GM12892 (cell line): ENCODE data around the gene TDRD5.
"Not testable (repeated sequence)": the region's sequence is repeated elsewhere in the genome, so short reads cannot be mapped to it uniquely, and the experiment has no call there.

Experiments used
- DNase-seq: peaks from one replicate; pipeline ENCODE4 v3.0.0; 2011; ENCODE audit not compliant: insufficient read length
- FAIRE-seq: peaks from 2 replicates; lab custom pipeline; 2011; peaks lifted over from hg19 to GRCh38; lab: Jason Lieb, UNC
- POLR2A ChIP-seq: IDR thresholded peaks from 2 replicates; pipeline ENCODE4 v1.6.1; 2011; ENCODE audit warnings: low read depth, low read length, control low read depth
- POLR2AphosphoS5 ChIP-seq: IDR thresholded peaks from 2 replicates; pipeline ENCODE4 v1.6.1; 2011; ENCODE audit warnings: low read depth, low read length, control low read depth
- TAF1 ChIP-seq: IDR thresholded peaks from 2 replicates; pipeline ENCODE4 v1.6.1; 2011; ENCODE audit warnings: low read depth, mild to moderate bottlenecking, control low read depth, low read length, borderline replicate concordance

The TDRD5 gene

GRCh38 chr1:179630719-179631118 lies 39.1 kb downstream of the TDRD5 start:
- DNase-seq (no peak), FAIRE-seq (no peak)

DNA sequence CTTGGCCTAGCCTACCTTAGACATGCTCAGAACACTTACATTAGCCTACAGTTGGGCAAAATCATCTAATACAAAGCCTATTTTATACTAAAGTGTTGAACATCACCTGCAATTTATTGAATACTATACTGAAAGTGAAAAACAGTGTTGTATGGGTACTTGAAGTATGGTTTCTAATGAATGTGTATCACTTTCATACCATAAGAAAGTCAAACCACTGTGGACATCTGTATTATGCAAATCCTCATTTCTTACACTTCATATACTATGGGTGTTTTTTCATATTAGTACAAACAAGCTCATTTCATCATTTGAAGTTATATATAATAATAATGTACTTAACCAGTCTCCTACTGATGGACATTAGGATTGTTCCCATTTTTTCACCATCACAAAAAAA lies 41.2 kb downstream of the TDRD5 start:
- no peak for FAIRE-seq
- no peak for DNase-seq
- TF ChIP-seq POLR2A = no peak
- no peak for TF ChIP-seq TAF1
- no peak for TF ChIP-seq POLR2AphosphoS5

More at GRCh38 chr1:179630719-179631118, 39.1 kb downstream of the TDRD5 start:
- TF ChIP-seq POLR2AphosphoS5 (no peak), TAF1 (no peak)

DNA sequence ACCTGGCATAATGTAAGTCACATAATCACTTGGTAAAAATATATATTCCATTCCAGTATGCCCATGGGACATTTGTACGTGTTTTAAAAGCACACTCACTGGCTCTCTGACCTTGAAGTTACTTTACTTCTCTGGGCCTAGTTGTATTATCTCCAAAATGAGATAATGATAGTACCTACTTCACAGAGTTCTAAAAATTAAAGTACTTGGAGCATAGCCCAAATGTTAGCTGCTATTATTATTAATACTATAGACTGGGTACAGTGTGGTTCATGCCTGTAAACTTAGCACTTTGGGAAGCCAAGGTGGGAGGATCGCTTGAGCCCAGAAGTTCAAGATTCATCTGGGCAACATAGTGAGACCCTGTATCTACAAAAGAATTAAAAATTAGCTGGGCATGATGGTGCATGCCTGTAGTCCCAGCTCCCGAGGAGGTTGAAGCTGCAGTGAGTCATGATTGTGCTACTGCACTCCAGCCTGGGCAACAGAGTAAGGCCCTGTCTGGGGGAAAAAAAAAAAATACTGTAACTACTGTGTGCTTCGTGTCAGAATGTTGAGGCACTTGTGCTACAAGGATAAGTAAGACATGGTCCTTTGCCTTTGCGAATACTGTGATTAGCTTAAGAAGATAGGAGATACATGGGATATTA lies 45.7 kb downstream of the TDRD5 start:
- no peak for FAIRE-seq
- TF ChIP-seq POLR2AphosphoS5 (no peak), POLR2A (no peak), TAF1 (no peak)
- DNase-seq = no peak

- no peak for DNase-seq
- FAIRE-seq = no peak
- TF ChIP-seq TAF1 (no peak), POLR2AphosphoS5 (no peak), POLR2A (no peak)
Observed at GRCh38 chr1:179661018-179661417, 69.4 kb downstream of the TDRD5 start.

- DNase-seq (no peak), FAIRE-seq (no peak)
- TF ChIP-seq TAF1 (no peak), POLR2A (no peak), POLR2AphosphoS5 (no peak)
Observed at GRCh38 chr1:179663810-179664209, 72.2 kb downstream of the TDRD5 start.

- no peak for FAIRE-seq
- TF ChIP-seq POLR2AphosphoS5 (no peak), POLR2A (no peak), TAF1 (no peak)
Observed at GRCh38 chr1:179677882-179678281, 86.2 kb downstream of the TDRD5 start.

DNA sequence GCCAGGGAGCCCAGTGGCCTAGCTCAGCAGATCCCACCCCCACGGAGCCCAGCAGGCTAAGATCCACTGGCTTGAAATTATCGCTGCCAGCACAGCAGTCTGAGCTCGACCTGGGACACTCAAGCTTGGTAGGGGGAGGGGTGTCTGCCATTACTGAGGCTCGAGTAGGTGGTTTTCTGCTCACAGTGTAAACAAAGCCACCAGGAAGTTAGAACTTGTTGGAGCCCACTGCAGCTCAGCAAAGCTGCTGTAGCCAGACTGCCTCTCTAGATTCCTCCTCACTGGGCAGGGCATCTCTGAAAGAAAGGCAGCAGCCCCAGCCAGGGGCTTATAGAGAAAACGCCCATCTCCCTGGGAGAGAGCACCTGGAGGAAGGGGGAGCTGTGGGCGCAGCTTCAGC lies 102.9 kb downstream of the TDRD5 start:
- DNase-seq, FAIRE-seq: not testable (repeated sequence)

More at GRCh38 chr1:179677882-179678281, 86.2 kb downstream of the TDRD5 start:
- DNase-seq = no peak

- DNase-seq (no peak), FAIRE-seq (no peak)
- no peak for TF ChIP-seq POLR2AphosphoS5
- TF ChIP-seq POLR2A = no peak
- TF ChIP-seq TAF1 = no peak
Observed at GRCh38 chr1:179702946-179703539, 111.4 kb downstream of the TDRD5 start.

DNA sequence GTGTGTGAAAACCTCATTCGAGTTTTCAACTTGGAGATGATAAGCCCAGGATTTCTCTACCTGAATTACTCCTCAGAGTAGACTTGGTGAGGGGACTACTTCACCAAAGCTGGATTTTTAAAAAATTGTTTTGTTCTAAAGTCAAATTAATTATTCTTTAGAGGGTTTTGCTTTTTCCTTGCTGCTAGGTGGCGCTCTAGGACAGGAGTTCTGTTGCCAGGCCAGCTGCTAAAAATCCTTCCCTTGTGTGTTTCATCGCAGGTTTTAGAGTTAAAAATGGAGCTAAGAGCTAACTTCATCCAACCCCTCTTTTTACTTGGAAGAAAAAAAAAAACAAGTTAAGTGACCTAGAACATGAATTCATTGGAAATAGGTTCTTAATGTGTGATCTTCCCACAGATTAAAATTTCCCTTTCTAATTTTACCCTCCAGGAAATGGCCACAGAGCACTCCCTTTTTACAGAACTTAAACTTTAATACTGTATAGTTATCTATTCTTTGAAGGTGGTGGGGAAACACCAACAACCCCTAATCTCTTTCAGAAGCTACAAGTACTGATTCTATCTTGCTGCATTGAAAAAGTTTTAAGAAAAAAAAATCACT lies 114.8 kb downstream of the TDRD5 start:
- peak; percentile 21 for DNase-seq
- FAIRE-seq = peak; percentile 68
- TF ChIP-seq POLR2A (no peak), POLR2AphosphoS5 (no peak), TAF1 (no peak)

GRCh38 chr1:179707406-179707805 lies 115.8 kb downstream of the TDRD5 start:
- no peak for DNase-seq
- TF ChIP-seq POLR2AphosphoS5 = no peak
- TF ChIP-seq TAF1 = no peak
- TF ChIP-seq POLR2A = no peak
- no peak for FAIRE-seq

DNA sequence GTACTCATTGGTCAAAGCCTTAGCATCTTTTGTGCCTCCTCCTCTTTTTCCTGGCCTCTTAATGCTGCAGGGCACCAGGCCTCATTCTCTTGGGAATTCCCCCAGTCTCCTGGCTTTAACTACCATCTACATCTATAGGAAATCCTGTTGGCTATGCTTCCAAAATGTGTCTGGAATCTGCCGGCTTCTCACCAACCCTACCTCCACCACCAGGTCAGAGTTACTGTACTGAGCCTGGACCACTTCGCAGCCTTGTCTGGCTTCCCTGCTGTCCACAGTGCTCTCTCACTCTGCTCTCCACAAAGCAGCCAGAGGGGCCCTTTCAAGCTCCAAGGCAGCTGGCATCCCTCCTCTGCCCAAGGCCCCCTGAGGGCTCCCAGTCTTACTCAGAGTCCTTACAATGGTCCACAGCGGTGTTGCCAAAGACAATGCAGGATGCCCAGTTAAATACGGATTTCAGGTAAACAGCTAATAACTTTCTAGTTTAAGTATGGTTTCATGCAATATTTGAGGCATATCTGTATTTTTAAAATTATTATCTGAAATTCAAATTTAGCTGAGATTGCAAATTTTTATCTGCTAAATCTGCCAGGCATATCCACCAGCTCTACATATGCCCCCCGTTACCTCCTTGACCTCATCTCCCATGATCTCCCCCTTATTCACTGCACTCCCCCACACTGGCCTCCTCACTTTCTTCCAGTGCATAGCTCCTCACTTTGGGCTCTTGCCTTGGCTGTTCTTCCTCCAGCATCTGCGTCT lies 117.0 kb downstream of the TDRD5 start:
- FAIRE-seq (no peak), DNase-seq (no peak)
- no peak for TF ChIP-seq POLR2A

DNA sequence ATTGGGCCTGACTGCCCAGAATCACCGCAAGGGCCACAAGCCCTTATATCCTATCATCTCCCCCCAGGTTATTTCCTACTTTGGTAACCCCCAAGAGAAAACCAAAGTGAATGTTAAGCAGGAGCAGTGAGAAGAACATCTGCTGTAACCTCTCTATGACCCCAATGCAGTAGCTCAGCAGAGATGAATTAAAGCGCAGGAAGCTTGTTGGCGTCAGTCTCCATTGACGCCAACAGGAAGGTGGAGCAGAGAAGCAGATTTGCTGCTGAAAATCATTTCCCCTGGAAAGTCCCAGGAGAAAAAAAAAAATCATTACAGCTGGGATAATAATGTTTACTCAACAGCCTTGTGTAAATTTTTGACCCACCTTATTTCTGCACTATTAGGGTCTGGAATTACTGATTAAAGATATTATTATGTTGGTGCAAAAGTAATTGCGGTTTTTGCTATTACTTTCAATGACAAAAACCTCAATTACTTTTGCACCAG lies 118.3 kb downstream of the TDRD5 start:
- peak; percentile 64 for FAIRE-seq
- TF ChIP-seq POLR2A (no peak), POLR2AphosphoS5 (no peak), TAF1 (no peak)
- DNase-seq = no peak
